ENCODE results near the gene TKTL1. TPM values are rescaled to one million over a fixed set of nuclear protein-coding genes. Genes with fewer than 3 reads are reported as not detected.
"Not testable (repeated sequence)": the region's sequence is repeated elsewhere in the genome, so short reads cannot be mapped to it uniquely, and the experiment has no call there.

Gene TKTL1
- total RNA-seq, 1 experiment from 2014 or later: not detected

- DNase-seq (ENCODE audit: low spot score): not testable (repeated sequence)
Observed at GRCh38 chrX:154341399-154342298, 46.1 kb downstream of the TKTL1 start.

- not testable (repeated sequence) for DNase-seq (ENCODE audit: low spot score)
Observed at GRCh38 chrX:154343063-154343462, 47.5 kb downstream of the TKTL1 start.

DNA sequence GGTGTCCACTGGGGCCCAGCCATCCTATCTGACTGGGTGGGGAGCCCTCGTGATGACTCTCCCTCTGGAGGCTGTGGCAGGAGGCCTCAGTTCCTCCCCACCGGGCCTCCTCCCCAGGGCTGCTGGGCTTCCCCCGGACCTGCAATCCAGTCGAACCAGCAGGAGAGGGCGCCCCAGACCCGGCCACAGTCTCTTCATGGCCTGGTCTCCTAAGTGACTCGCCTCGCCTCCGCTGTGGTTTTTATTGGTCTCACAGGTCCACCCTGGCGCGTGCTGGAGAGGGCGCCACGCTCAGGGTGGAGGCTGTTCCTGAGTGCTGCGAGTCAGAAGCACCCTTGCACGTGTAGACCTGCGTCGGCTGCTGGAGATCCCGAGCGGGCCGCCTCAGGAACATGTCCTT is 48.0 kb downstream of the TKTL1 start:
- not testable (repeated sequence) for DNase-seq (ENCODE audit: low spot score)

DNA sequence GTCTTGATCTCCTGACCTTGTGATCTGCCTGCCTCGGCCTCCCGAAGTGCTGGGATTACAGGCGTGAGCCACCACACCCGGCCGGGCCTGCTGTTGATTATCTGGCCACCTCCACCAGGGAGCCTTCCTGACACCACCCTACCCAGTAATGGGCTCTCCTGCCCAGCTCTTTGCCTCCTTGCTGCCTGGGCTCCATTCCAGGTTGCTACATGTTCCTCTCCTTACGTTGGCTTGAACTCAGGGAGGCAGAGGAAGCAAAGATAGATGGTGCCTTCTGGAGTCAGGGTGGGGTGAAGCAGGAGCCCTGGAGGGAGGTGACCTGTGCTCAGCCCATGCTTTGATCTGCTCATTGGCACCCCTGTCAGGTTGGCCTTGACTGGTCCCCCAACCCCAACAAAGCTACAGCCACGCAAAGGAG is 52.5 kb downstream of the TKTL1 start:
- DNase-seq (ENCODE audit: low spot score): no peak

DNA sequence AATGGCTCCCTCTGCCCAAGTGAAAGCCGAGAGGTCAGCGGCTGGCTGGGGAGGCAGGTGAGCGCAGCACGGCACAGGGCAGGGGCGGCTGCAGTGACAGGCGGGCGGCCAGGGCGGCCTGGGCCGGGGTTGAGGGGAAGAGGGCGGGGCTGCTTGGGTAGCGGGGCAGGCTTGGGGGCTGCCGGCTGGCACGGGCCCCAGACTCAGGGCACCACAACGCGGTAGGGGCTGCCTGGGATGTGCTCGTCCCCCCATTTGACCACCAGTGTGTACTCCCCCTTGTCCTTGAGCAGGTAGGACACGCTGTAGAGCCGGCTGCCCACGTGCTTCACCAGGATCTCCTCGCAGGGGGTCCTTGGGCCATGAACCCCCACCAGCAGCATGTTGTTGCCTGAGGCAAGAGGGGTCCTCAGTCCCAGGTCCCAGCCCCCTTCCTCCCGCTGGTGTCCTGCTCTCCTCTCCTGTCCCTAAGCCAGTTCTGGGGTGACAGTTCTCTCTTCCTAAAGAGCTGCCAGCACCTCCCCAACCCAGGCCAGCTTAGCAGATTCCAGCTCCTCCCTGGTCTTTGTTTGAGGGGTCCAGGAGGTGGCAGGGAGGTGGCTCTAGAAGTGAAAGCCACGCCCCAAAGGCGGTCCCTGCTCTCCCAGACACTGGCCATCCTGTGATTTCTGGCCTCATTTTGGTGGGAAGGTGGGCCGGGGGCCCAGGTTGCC is 53.2 kb downstream of the TKTL1 start:
- no peak for DNase-seq (ENCODE audit: low spot score)

- DNase-seq (ENCODE audit: low spot score): no peak
Observed at GRCh38 chrX:154349359-154349935, 53.9 kb downstream of the TKTL1 start.

DNA sequence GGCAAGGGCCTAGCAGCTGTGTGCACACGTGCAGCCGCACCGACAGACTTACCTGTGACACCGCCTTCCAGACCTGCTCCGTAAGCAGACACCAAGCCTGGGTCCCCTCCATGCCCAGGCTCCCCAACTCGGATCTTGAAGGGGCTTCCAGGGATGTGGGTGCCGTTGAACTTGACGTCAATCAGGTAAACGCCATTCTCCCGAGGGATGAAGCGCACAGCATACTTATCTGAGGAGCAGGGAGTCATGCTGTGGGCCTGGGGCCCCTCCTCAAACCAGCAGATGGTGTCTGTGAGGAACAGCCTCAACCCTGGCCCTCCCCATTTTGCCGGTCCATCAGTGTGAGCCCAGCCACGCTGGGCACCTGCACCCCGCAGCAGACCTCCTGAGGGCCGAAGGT is 54.4 kb downstream of the TKTL1 start:
- no peak for DNase-seq (ENCODE audit: low spot score)

GRCh38 chrX:154350429-154351182 is 55.0 kb downstream of the TKTL1 start:
- DNase-seq (ENCODE audit: low spot score): no peak

GRCh38 chrX:154351183-154352011 is 55.8 kb downstream of the TKTL1 start:
- DNase-seq (ENCODE audit: low spot score): peak; percentile 66

DNA sequence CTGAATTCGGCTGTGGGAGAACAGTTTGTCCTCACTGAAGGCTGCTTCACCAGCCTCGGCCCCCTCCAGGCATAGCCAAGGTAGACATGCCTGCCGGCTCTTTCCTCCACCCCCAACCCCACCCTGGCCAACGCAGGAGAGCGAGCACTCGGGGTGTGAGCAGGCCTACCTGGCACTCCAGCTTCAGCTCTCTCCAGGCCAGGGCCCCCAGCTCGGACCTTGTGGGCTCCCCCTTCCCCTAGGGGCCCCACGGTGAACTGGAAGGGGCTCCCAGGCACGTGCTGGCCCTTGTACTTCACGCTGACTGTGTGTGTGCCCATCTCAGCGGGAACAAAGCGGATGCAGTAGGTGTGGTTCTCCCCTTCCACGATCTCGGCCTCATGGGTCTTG is 56.4 kb downstream of the TKTL1 start:
- DNase-seq (ENCODE audit: low spot score): no peak

GRCh38 chrX:154352466-154352865 is 56.9 kb downstream of the TKTL1 start:
- DNase-seq (ENCODE audit: low spot score): no peak

DNA sequence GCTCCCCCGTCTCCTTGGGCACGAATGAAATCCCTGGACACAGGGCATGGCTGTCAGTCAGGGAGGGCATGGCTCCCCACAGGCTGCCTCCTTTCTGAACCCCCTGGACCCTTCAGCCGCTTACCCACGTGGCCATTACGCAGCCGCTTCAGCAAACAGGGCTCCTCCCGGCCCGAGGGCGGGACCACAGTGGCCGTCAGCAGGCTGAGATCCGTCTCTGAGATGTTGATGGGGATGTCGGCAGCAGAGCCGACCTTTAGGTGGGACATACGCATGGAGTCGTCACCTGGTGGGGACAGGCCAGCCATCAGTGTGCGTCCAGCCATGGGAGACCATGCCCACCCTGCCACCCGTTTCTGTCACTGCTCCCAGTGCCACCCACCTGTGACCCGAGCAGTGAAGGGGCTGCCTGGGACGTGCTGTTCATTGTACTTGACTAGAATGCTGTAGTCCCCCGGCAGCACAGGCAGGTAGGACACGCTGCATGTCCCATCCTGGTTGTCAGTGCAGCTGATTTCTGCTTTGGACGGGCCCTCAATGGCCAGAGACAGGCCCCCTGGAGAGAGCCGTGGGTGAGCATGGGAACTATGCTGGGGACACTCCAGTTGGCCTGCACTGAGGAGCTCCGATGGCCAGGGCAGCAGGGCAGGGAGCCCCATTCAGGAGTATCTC is 57.7 kb downstream of the TKTL1 start:
- DNase-seq (ENCODE audit: low spot score): no peak

- no peak for DNase-seq (ENCODE audit: low spot score)
Observed at GRCh38 chrX:154354013-154354412, 58.4 kb downstream of the TKTL1 start.

GRCh38 chrX:154354516-154354915 is 58.9 kb downstream of the TKTL1 start:
- no peak for DNase-seq (ENCODE audit: low spot score)

DNA sequence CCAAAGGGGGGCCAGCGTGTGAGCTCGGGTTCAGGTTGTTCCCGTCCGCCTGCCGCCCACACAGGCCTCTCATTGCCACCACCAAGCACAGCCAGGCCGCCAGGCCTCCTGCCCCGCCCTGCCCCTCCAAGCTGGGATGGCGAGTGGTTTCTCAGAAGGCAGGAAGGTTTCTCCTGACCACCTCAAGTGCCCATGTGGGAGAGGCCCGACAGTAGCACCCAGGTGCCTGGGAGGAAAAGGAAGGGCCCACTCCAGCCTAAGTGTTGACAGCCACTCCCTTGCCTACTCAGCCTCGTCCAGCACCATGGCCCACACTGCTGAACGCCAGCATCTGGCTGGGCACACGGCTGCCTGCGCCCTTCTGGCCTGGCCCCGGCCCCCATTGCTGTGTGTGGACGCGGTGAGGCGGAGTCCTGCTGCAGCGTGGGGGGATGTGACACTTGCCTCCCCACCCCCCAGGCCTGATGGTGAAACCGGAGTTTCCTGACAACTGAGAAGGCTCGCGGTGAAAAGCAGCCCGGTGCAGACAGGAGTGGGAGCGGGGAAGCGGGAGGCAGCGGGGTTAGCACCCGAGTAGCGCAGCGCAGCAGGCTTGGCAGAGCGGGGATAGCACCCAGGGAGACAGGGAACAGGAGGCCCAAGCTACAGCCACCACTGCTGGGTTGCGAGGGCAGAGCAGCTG is 59.6 kb downstream of the TKTL1 start:
- DNase-seq (ENCODE audit: low spot score): no peak

DNA sequence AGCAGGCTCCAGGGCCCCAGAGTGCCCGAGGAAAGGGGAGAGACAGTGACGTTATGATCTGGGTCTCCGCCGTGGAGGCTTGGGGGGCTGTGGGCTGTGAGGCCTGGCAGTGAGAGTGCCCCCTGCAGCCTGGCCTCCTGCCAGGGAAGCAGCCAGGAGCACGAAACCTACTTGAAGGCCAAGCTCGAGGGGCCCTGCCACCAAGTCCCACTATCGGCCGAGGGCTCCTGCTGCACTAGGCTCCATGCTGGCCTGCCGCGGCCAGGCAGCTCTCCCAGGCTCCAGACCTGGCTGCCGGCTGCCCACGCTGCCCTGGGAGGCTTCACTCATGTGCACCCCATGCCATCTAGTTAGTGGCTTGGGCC is 60.2 kb downstream of the TKTL1 start:
- no peak for DNase-seq (ENCODE audit: low spot score)

GRCh38 chrX:154356596-154356995 is 61.0 kb downstream of the TKTL1 start:
- no peak for DNase-seq (ENCODE audit: low spot score)

DNA sequence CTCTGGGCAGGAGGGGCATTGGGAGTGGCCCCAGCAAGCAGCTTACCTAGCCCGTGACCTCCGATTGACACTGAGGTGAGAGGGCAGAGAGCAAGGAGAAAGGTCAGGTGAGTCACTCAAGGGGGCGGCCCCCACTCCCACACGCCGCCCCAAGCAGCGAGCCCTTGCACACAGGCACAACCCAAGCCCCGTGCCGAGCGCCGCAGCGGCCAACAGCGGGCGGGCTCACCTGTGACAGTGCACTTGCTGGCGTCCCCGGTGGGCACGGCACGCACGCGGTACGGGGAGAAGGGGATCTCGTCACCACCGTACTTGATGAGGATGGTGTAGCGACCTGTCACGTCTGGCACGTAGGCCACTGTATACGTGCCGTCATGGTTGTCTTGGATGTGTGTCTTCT is 61.6 kb downstream of the TKTL1 start:
- DNase-seq (ENCODE audit: low spot score): no peak

GRCh38 chrX:154358011-154358410 is 62.4 kb downstream of the TKTL1 start:
- DNase-seq (ENCODE audit: low spot score): no peak

GRCh38 chrX:154358829-154359228 is 63.2 kb downstream of the TKTL1 start:
- DNase-seq (ENCODE audit: low spot score): no peak

Data from HT-29 (cell line).